ENCODE measurements around the gene STARD13. TPM values are rescaled to one million over a fixed set of nuclear protein-coding genes. Genes with fewer than 3 reads are reported as not detected.

STARD13 gene
- total RNA-seq, 1 experiment from 2014 or later: 2.1 TPM

DNA sequence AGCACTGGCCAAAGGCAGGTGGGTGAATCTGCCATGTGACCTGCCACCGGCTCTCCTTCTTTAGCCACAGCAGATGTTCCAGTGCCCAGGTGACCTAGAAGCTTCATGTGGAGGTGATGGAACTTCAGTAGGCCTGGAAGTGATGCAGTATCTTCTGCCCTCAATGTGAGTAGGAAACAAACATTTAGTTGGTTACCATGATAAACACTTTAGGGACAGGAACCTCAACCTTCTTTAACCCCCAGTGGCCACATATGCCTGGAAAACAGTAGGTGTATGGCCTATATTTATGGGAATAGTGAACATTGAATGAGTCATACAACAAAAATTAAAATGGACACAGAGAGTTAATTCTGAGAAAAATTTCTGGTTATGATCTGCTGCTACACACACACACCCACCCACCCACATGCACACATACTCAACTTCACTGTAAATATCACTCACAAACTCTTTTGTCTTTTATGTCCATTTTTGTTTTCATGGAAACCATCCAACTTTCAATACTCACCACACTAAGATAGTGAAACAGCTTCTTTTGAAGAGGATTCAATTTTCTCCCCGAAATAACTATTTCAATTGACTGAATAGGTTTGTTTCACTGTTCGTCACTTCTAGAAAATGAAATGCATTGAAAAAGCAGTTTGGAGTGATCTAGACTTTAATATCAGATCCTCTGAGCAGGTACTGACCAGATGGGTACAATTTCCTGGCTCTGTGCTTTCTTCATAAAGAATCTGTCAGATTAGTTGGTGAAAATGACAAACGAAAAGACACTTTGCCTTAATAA is 97.3 kb downstream of the STARD13 start:
- Histone ChIP-seq H2BK120ac (ENCODE audit: low read depth, low read length, poor library complexity, severe bottlenecking) (no peak overlapping the region), H2BK15ac (ENCODE audit: low read depth, low read length) (no peak overlapping the region), H2BK20ac (ENCODE audit: low read depth, low read length, poor library complexity, severe bottlenecking) (no peak overlapping the region), H3K79me2 (ENCODE audit: insufficient read depth, low read length) (no peaks in the 10 kb centered on the region), H2AFZ (ENCODE audit: low read length) (no peak overlapping the region), H3T11ph (ENCODE audit: low read length) (no peak overlapping the region), H4K20me1 (ENCODE audit: control insufficient read depth, insufficient read depth, insufficient read length) (no peaks in the 10 kb centered on the region), H3K9ac (ENCODE audit: extremely low read depth, insufficient read length, low read length) (no peak overlapping the region), H3K23me2 (ENCODE audit: insufficient read length, low read depth, low read length, poor library complexity, severe bottlenecking) (no peaks in the 10 kb centered on the region), H4K91ac (ENCODE audit: insufficient read length, low read depth, low read length) (no peak overlapping the region), H3K14ac (ENCODE audit: insufficient read depth, low read length) (no peak overlapping the region), H3K4me1 (ENCODE audit: insufficient read depth, low read length) (peaks cover 10% of the 10 kb centered on the region; the same call in 1 of the 2 replicates), H3K4me2 (ENCODE audit: insufficient read depth, insufficient read length, low read length) (no peak overlapping the region), H4K5ac (ENCODE audit: insufficient read length, low read depth, low read length) (no peak overlapping the region), H3K23ac (ENCODE audit: insufficient read length, low read depth, low read length) (no peak overlapping the region), H3K79me1 (ENCODE audit: insufficient read depth, low read depth, low read length, poor library complexity, severe bottlenecking) (no peaks in the 10 kb centered on the region), H3K4ac (ENCODE audit: low read depth, low read length) (no peak overlapping the region), H3K18ac (ENCODE audit: insufficient read length, low read depth, low read length) (no peak overlapping the region), H4K8ac (replicated peaks; ENCODE audit: insufficient read length, low read depth, low read length) (no peak overlapping the region), H3K9me3 (ENCODE audit: control insufficient read depth, low read depth, low read length) (no peaks in the 10 kb centered on the region), H3K27me3 (ENCODE audit: insufficient read depth, low read length) (no peaks in the 10 kb centered on the region), H3K56ac (ENCODE audit: insufficient read length, low read depth, low read length) (no peak overlapping the region), H2AK5ac (ENCODE audit: insufficient read length, low read length) (no peak overlapping the region), H2BK12ac (ENCODE audit: insufficient read length, low read depth, low read length) (no peak overlapping the region), H2BK5ac (ENCODE audit: insufficient read length, low read length) (peak overlapping the region; percentile 67), H3K27ac (ENCODE audit: insufficient read length, low read depth, low read length) (no peak overlapping the region)
- Mint-ChIP-seq H3K36me3 (ENCODE audit: insufficient read depth in 1 of 3, low read depth in 3 of 3) (no peaks in the 10 kb centered on the region; a peak in 1 of 7 replicates), H3K4me3 (no peak overlapping the region), H3K27me3 (ENCODE audit: low read depth) (peaks cover 19% of the 10 kb centered on the region), H3K27ac (no peak overlapping the region), H3K4me1 (peaks cover 23 to 31% of the 10 kb centered on the region in 2 experiments), H3K9me3 (no peaks in the 10 kb centered on the region; a peak in 1 of 5 replicates)
- no CpG with 5 or more reads among the region's 4 CpGs for WGBS (ENCODE audit: extremely low coverage, insufficient read length, low lambda C conversion rate)
- TF ChIP-seq, protein P1, sequence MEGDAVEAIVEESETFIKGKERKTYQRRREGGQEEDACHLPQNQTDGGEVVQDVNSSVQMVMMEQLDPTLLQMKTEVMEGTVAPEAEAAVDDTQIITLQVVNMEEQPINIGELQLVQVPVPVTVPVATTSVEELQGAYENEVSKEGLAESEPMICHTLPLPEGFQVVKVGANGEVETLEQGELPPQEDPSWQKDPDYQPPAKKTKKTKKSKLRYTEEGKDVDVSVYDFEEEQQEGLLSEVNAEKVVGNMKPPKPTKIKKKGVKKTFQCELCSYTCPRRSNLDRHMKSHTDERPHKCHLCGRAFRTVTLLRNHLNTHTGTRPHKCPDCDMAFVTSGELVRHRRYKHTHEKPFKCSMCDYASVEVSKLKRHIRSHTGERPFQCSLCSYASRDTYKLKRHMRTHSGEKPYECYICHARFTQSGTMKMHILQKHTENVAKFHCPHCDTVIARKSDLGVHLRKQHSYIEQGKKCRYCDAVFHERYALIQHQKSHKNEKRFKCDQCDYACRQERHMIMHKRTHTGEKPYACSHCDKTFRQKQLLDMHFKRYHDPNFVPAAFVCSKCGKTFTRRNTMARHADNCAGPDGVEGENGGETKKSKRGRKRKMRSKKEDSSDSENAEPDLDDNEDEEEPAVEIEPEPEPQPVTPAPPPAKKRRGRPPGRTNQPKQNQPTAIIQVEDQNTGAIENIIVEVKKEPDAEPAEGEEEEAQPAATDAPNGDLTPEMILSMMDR (conservative IDR thresholded peaks at IDR 0.05): no peak
- no peak for DNase-seq

Measured in H9 (cell line).